PC-3 (cell line): ENCODE data around the gene WDR47.

Experiments
- EZH2 ChIP-seq: fragments of 300-600 bp; sonication (generic); IDR thresholded peaks from one replicate; pipeline ENCODE4 v1.6.1; 2017; ENCODE audit warnings: antibody characterized with exemption, mild to moderate bottlenecking, low read length; ENCODE audit not compliant: unreplicated experiment
- TF ChIP-seq, protein P1 (sequence below): fragments of 300-600 bp; sonication (generic); conservative IDR thresholded peaks from 2 replicates; pipeline ENCODE4 v1.5.1; 2017; ENCODE audit warnings: antibody characterized with exemption, low read depth, mild to moderate bottlenecking, low read length

DNA sequence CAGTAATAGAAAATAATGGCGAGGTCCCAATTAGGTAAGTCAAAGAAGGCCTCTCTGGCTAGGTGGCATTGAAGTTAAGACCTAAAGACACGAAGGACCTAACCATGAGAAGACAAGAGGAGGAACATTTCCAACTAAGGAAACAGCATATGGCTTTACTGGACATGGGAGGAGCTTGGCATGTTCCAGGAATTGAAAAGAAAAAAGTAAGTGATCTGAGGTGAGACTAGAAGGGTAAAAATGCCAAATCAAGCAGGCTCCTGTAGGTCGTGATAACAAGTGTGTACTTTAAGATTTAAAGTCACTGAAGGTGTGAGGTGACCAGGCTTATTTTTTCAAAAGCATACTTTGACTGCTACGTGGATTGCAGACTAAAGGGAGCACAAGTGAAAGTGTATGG is 65.2 kb downstream of the WDR47 start:
- TF ChIP-seq, protein P1, sequence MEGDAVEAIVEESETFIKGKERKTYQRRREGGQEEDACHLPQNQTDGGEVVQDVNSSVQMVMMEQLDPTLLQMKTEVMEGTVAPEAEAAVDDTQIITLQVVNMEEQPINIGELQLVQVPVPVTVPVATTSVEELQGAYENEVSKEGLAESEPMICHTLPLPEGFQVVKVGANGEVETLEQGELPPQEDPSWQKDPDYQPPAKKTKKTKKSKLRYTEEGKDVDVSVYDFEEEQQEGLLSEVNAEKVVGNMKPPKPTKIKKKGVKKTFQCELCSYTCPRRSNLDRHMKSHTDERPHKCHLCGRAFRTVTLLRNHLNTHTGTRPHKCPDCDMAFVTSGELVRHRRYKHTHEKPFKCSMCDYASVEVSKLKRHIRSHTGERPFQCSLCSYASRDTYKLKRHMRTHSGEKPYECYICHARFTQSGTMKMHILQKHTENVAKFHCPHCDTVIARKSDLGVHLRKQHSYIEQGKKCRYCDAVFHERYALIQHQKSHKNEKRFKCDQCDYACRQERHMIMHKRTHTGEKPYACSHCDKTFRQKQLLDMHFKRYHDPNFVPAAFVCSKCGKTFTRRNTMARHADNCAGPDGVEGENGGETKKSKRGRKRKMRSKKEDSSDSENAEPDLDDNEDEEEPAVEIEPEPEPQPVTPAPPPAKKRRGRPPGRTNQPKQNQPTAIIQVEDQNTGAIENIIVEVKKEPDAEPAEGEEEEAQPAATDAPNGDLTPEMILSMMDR = no peak
- TF ChIP-seq EZH2 = no peak
